GM19023 (cell line): ENCODE measurements around the gene DNHD1.

ENCODE experiments used
- ATAC-seq: cut with Tn5 transposase; IDR thresholded peaks from one replicate; pipeline ENCODE4 v1.9.1; 2021; ENCODE audit warnings: mild to moderate bottlenecking, moderate library complexity; ENCODE audit not compliant: unreplicated experiment

Gene DNHD1

DNA sequence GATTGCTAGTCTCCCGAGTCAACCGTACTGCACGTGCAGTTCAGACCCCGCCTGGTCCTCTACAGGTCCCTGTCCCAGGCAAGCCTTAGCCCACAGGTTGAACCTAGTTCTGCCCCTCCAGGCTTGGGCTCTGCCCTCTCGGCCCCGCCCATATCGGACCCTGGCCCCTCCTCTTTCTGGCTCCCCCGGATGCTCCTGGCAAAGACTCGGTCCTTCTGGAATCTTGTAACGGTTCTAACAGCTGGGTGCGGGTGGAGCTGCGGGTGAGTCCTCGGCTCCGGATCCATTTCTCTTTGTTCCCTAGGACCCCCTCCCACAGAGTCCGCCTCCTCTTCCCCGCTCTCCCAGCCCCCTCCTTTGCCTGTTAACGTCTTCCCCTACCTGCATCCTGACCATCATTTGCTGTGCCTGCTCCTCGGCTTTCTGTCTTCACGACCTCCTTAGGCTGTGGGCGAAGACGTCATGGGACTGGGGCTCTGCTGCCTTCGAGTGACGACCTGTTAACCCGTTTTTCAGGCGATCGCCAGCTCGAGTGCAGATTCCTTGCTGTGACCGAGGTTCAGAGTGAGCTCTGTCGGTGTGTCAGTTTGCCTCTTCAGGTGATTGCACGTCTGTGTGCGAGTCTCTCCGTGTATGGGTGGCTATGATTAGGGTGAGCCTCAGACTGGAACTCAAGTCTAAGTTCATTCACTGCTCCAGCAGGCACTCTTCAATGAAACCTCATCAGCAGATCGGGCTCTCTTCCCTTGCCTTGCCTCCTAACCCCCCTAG, at the start of gene DNHD1:
Gene DNHD1 (plus strand): TSS at position 212 of the 771 bp plus-strand sequence. CDS start 936 bp downstream, outside the sequence.
- no peak for ATAC-seq

- ATAC-seq = no peak
Observed at GRCh38 chr11:6448574-6448973, 48.5 kb upstream of the DNHD1 start.

GRCh38 chr11:6452219-6452618, 44.9 kb upstream of the DNHD1 start:
- ATAC-seq = no peak

DNA sequence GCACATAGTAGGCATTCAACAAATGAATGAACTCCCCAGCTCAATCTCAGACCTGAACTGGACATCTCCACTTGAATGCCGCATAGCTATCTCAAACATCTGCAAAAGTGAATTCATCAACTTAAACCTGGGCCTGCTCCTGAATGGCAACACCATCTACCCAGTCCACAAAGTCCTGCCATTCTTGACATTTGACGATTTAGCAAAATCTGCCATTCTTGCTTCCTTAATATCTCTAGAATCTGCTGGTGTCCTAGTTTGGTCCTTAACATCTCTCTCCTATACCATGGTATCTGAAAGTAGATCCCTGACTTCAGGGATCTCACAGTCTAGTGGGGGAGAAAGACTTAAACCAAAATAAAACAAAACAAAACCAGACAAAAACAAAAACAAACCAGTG, 43.9 kb upstream of the DNHD1 start:
- no peak for ATAC-seq

GRCh38 chr11:6455070-6455469, 42.0 kb upstream of the DNHD1 start:
- ATAC-seq = no peak

GRCh38 chr11:6456361-6457073, 40.6 kb upstream of the DNHD1 start:
- no peak for ATAC-seq

GRCh38 chr11:6457581-6458320, 39.3 kb upstream of the DNHD1 start:
- ATAC-seq = no peak

DNA sequence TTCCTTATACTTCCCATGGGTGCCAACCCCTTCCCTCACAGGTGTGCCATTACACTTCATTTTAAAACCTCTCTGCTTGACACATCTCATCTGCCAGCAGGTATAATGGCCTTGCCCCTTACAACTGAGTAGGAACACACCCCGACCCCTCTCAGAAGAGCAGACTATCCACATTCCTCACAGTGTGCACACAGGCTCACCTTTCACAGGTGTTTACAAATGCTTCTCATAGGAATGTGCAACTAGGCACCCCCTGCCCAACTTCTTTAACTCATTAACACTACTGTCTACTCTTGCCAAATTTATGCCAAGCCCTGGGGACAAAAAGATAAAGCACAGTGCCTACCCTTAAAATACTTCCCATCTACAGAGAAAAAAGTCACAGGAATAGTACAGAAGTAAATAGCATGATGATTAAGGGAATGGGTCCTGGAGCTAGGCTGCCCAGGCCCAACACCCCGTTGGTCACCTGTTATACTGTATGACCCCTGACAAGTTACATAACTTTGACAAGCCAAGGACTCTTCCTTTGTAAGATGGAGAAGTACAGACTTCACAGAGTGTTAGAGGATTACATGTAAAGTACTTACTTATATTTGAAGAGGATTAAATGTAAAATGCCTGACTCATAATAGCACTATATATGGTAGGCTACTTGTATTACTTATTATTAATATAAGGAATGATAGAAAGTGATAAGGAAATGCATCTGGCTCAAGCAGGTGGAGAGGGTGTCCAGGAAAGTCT, 38.6 kb upstream of the DNHD1 start:
- ATAC-seq = no peak

GRCh38 chr11:6459099-6459450, 38.0 kb upstream of the DNHD1 start:
- no peak for ATAC-seq

GRCh38 chr11:6468712-6469495, 28.2 kb upstream of the DNHD1 start:
- peak; percentile 53 for ATAC-seq

DNA sequence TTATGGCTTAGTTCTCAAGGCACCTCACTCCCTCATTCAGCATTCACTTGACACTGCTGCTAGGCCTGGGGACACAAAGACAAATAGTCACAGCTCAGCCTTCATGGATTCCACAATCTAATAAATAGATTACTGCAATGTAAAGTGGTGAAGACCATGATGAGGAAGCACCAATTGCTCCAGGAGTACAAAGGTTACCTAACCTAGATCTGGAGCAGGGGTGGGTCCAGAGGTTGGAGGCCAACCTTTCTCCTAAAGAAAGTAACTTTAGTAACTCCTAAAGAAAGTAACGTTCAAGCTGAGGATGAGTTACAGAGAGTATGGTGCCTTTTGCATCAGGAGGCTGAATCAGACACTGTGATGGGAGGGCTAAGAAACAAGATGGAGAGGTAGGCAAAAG, 27.5 kb upstream of the DNHD1 start:
- no peak for ATAC-seq

DNA sequence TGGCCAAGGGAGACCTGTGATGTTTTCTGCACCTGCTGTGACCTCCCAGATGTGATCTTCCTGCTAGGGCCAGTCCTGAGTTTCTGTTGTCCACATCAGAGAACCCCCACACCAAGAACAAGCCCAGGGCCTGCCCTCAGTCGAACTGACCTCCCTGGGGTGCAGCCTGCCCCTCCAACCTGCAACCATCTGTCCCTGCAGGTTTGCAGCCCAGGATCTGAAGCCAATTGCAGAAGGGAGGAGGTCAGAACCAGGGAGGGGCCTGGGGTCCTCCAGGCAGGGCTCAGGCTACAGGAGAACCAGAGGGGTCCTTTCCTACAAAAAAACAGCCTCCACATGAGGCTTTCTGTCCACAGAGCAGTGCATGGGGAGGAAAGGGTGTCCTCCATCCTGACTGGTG, 24.1 kb upstream of the DNHD1 start:
- ATAC-seq = no peak

DNA sequence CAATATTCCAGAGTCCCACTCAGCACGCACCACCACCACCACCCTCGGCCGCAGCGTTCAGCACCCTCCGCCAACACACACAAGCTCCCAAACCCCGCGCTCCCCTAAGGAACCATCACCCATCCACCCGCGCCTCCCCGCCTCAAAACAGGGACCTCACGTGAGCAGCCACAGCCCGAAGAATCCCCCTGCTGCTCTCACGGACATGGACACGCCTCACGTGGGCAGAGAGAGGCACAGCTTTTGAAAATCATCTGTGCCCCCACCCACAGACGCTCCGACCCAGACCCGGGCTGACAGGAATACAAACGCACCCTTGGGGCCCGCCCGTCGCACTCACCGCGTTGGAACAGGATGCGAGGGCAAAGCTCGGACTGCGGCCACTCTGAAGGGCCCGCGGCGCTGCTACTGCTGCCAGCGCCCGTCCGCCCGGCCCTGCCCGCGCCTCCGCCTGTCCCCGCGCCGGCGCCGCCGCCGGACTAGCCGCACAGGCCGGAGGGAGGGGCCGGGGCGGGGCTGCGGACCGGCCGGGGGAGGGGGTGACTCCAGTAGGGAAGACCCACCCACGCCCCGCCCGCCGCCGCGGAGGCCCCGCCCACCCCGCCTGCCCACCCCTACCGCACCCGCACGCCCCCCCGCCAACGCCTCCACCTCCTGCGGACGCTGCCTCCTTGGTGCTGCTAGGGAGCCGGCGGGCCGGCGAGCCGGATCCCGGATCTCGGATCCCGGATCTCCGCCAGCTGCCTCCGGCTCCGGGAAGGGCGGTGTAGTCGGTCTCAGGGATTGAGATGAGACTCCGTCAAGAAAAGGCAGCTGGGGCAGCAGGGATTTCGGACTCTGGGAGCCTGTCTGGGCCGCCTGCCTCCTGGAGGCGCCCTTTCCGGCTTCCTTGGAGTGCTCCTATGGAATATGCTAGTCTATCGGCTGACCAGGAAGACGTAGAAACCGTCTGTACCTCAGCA, 23.3 kb upstream of the DNHD1 start, which contains the start of gene TRIM3:
Gene TRIM3 (minus strand): TSS at position 491 of the 962 bp plus-strand sequence. CDS start 8,246 bp downstream, outside the sequence.
- peak; percentile 77 for ATAC-seq

DNA sequence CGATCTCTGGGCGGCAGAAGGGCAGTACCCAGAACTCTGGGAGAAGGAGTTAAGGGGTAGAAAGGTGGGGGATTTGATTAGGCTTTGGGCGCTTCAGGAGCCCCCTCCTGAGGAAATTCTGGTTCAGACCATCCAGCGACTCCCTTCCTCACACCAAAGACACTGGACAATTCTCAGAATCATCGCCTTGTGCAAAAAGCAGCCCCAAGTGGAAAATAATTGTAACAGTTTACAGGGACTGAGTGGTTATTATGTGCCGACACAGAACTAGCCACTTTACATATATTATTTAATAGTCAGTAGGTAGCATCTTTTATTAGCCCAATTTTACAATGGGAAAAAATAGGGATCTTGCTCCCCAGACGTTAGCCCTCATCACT, 22.7 kb upstream of the DNHD1 start:
- no peak for ATAC-seq

DNA sequence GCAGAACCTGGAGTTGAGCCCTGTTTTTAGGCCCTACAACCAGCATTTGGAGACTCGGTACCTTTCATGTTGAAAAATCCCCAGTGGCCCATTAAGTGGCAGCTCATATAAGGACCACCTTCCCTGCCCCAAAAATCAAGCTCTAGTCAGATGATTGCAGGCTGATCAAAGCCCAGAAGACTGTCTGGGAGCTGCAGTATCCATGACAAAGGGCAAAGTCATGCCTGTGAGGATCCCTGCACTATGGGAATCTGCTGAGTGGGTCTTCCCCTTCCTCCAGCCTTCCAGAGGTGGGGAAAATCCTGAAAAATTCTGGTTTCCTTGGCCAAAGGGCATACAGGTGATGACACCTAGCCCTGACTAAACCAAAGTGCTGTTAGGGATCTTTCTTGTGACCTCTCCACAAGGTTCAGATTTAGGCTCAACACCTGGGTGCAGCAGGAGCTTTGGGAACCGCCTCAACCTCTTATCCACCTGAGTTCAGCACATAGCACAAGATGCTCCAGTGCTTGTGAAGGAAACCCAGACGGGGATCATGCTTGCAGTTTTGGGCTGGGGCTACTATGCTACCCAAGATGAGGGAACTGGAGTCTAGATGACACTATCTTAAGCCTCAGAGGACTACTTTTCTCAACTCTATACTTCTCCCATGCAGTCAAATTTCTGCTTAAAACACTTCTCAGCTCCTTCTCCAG, 22.1 kb upstream of the DNHD1 start:
- no peak for ATAC-seq

- ATAC-seq = no peak
Observed at GRCh38 chr11:6475936-6476335, 21.1 kb upstream of the DNHD1 start.

GRCh38 chr11:6476571-6476970, 20.5 kb upstream of the DNHD1 start:
- ATAC-seq = no peak

GRCh38 chr11:6480299-6480914, 16.7 kb upstream of the DNHD1 start:
- ATAC-seq = no peak
